Astrocyte of the spinal cord (primary cell): ENCODE measurements around the gene EFHB.

Experiments
- DNase-seq: peaks from one replicate; pipeline ENCODE4 v3.0.0; 2011; ENCODE audit warnings: low read depth, low spot score
- H3K4me3 ChIP-seq: 2 replicates; pipeline ENCODE4 v1.5.1; 2011; ENCODE audit warnings: low read depth, mild to moderate bottlenecking, low read length, moderate library complexity
- CTCF ChIP-seq: IDR thresholded peaks from 2 replicates; pipeline ENCODE4 v1.5.1; 2012; ENCODE audit warnings: low read depth, mild to moderate bottlenecking, low read length, inconsistent platforms
- in situ Hi-C: cut with HindIII; loops from 2 replicates; pipeline ENCODE4 v1.10.0; 2017; ENCODE audit warnings: low sequenced_read_pairs

The EFHB gene

GRCh38 chr3:19946832-19947548, 13.0 kb upstream of the EFHB start, which contains the start of gene RAB5A:
RAB5A (plus strand) TSS chr3:19947097; CDS start chr3:19950899, 3,802 bp downstream.
- H3K4me3 ChIP-seq = peak within 1 kb of the TSS; percentile 99
- peak; percentile 99 for DNase-seq
- in situ Hi-C loops = no loop called here
- no peak for TF ChIP-seq CTCF

GRCh38 chr3:19945969-19946831, 12.2 kb upstream of the EFHB start:
- in situ Hi-C loops = no loop called here
- H3K4me3 ChIP-seq = peak overlapping the region; percentile 99
- no peak for TF ChIP-seq CTCF
- DNase-seq = no peak

- H3K4me3 ChIP-seq = no peak overlapping the region
- no peak for TF ChIP-seq CTCF
- in situ Hi-C loops = no loop called here
- no peak for DNase-seq
Measured at GRCh38 chr3:19945534-19945933, 11.5 kb upstream of the EFHB start.

GRCh38 chr3:19940643-19941042, 6.6 kb upstream of the EFHB start:
- H3K4me3 ChIP-seq = no peak overlapping the region
- no peak for DNase-seq
- no peak for TF ChIP-seq CTCF
- in situ Hi-C loops = no loop called here

- in situ Hi-C loops = no loop called here
- H3K4me3 ChIP-seq = no peak overlapping the region
- no peak for DNase-seq
- TF ChIP-seq CTCF = no peak
Measured at GRCh38 chr3:19938295-19938627, 4.2 kb upstream of the EFHB start.

GRCh38 chr3:19937459-19938294, 3.7 kb upstream of the EFHB start:
- in situ Hi-C loops = no loop called here
- TF ChIP-seq CTCF = no peak
- no peak overlapping the region for H3K4me3 ChIP-seq
- peak; percentile 32 for DNase-seq
